ENCODE measurements around the gene ZBTB16.

Gene ZBTB16

GRCh38 chr11:114272311-114272710 is 212.8 kb downstream of the ZBTB16 start:
- Histone ChIP-seq H3K4me1 (ENCODE audit: control insufficient read depth, insufficient read depth, low read length) (no peaks in the 10 kb centered on the region), H3K9me3 (ENCODE audit: control insufficient read depth, insufficient read depth, low read depth, low read length) (no peaks in the 10 kb centered on the region), H3K4me3 (ENCODE audit: low read depth, low read length) (no peak overlapping the region), H3K36me3 (ENCODE audit: control insufficient read depth in 2 of 2, insufficient read depth in 1 of 2, low read length in 2 of 2) (no peaks in the 10 kb centered on the region), H3K27ac (ENCODE audit: extremely low read depth, low read depth, low read length) (no peak overlapping the region)
- no peak for TF ChIP-seq ZNF18 (tag by site-specific recombination; IDR thresholded peaks at IDR 0.05)
- TF ChIP-seq TSHZ1 (tag by site-specific recombination; IDR thresholded peaks at IDR 0.05; ENCODE audit: borderline replicate concordance): no peak
- TF ChIP-seq ZNF530 (tag by site-specific recombination; IDR thresholded peaks at IDR 0.05; ENCODE audit: low read depth): no peak
- no peak for TF ChIP-seq SETDB1 (IDR thresholded peaks at IDR 0.05; ENCODE audit: insufficient read length, low read length)
- TF ChIP-seq ZNF677 (tag by site-specific recombination; IDR thresholded peaks at IDR 0.05): no peak
- TF ChIP-seq ZNF214 (tag by site-specific recombination; IDR thresholded peaks at IDR 0.05; ENCODE audit: borderline replicate concordance): no peak
- no peak for TF ChIP-seq ZNF768 (tag by site-specific recombination; IDR thresholded peaks at IDR 0.05)
- TF ChIP-seq ZBTB20 (tag by site-specific recombination; IDR thresholded peaks at IDR 0.05): no peak
- no peak for TF ChIP-seq ZNF513 (tag by site-specific recombination; IDR thresholded peaks at IDR 0.05)
- no peak for TF ChIP-seq ZNF514 (tag by site-specific recombination; IDR thresholded peaks at IDR 0.05)
- no peak for TF ChIP-seq ZBTB44 (tag by site-specific recombination; IDR thresholded peaks at IDR 0.05)
- TF ChIP-seq ZNF280C (tag by site-specific recombination; IDR thresholded peaks at IDR 0.05): no peak
- CTCF ChIA-PET: interaction anchor here (0.7 to 1.1 kb wide), 4 partner anchors 8 to 50 kb away, joined by 3 to 4 read pairs (median 4); no protein-coding TSS in a partner anchor
- POLR2A ChIA-PET: no interaction called here

GRCh38 chr11:114273071-114273470 is 213.6 kb downstream of the ZBTB16 start:
- Histone ChIP-seq H3K9me3 (ENCODE audit: control insufficient read depth, insufficient read depth, low read depth, low read length) (no peaks in the 10 kb centered on the region), H3K4me3 (ENCODE audit: low read depth, low read length) (no peak overlapping the region), H3K4me1 (ENCODE audit: control insufficient read depth, insufficient read depth, low read length) (no peaks in the 10 kb centered on the region), H3K36me3 (ENCODE audit: control insufficient read depth in 2 of 2, insufficient read depth in 1 of 2, low read length in 2 of 2) (no peaks in the 10 kb centered on the region), H3K27ac (ENCODE audit: extremely low read depth, low read depth, low read length) (no peak overlapping the region)
- CTCF ChIA-PET: interaction anchor here (0.6 to 3.0 kb wide), 4 partner anchors 11 to 383 kb away, joined by 3 to 14 read pairs (median 3); no protein-coding TSS in a partner anchor
- POLR2A ChIA-PET: no interaction called here
- no peak for TF ChIP-seq ZNF248 (tag by site-specific recombination; IDR thresholded peaks at IDR 0.05)
- TF ChIP-seq ZNF544 (tag by site-specific recombination; IDR thresholded peaks at IDR 0.05): no peak
- no peak for TF ChIP-seq ZBTB11 (tag by site-specific recombination; conservative IDR thresholded peaks at IDR 0.05; ENCODE audit: low read depth)
- no peak for TF ChIP-seq ZNF701 (tag by site-specific recombination; IDR thresholded peaks at IDR 0.05)
- no peak for TF ChIP-seq KLF17 (tag by site-specific recombination; IDR thresholded peaks at IDR 0.05)
- no peak for TF ChIP-seq ZNF146 (tag by site-specific recombination; IDR thresholded peaks at IDR 0.05)
- TF ChIP-seq ZNF354C (tag by site-specific recombination; IDR thresholded peaks at IDR 0.05; ENCODE audit: borderline replicate concordance, low read depth): no peak

Measured in HEK293 (cell line).